GM12878 (cell line): ENCODE data around the gene HORMAD2. TPM values are rescaled to one million over a fixed set of nuclear protein-coding genes. Genes with fewer than 3 reads are reported as not detected.

ENCODE experiments used
- ATAC-seq: fragments of 200-7000 bp; cut with Tn5 transposase; 3 replicates; pipeline ENCODE4 v1.9.1; 2020; ENCODE audit warnings: mild to moderate bottlenecking, moderate library complexity
- BruUV-seq: library from RNA; stranded (reverse); fragments of 400-500 nt; replicated peaks from 2 replicates; lab custom pipeline; 2021; lab: Mats Ljungman, UMichigan
- CTCF ChIA-PET: fragments of 300-600 bp; sonication (Branson Sonifier 250); formaldehyde crosslinking; extraction: SDS; loops from one replicate; lab custom pipeline; 2021; ENCODE audit warnings: inconsistent platforms; lab: Yijun Ruan, JAX
- POLR2A ChIA-PET: fragments of 350-600 bp; formaldehyde crosslinking; extraction: SDS; loops from one replicate; lab custom pipeline; 2021; ENCODE audit warnings: inconsistent platforms; lab: Charles Lee
- RAD21 ChIA-PET: fragments of 300-600 bp; sonication (Branson Sonifier 250); formaldehyde crosslinking; loops from one replicate; lab custom pipeline; 2023; ENCODE audit warnings: antibody characterized with exemption; ENCODE audit not compliant: unreplicated experiment; lab: Charles Lee
- SMC1A ChIA-PET: fragments of 300-600 bp; sonication (Branson Sonifier 250); formaldehyde crosslinking; loops from one replicate; lab custom pipeline; 2023; ENCODE audit not compliant: unreplicated experiment, uncharacterized antibody; lab: Charles Lee
- DNase-seq: peaks from one replicate; pipeline ENCODE4 v3.0.0-alpha.2; 2011; ENCODE audit warnings: low read depth, low spot score
- FAIRE-seq: peaks from 3 replicates; lab custom pipeline; 2011; peaks lifted over from hg19 to GRCh38; lab: Jason Lieb, UNC
- H2AFZ ChIP-seq: 2 replicates; pipeline ENCODE4 v1.6.0; 2011; ENCODE audit warnings: low read depth, low read length, control low read depth; ENCODE audit not compliant: control insufficient read depth
- H3K27ac ChIP-seq: 2 replicates; pipeline ENCODE4 v1.5.1; 2011; ENCODE audit warnings: control low read depth; ENCODE audit not compliant: control insufficient read depth, insufficient read depth
- H3K27me3 ChIP-seq, 2 experiments: replicated peaks in 1 of 2; 2 replicates each; pipeline versions ENCODE4 v1.6.0 to v1.6.1; 2011; ENCODE audit warnings: low read length in 1 of 2; ENCODE audit not compliant: control insufficient read depth in 2 of 2, insufficient read depth in 2 of 2
- H3K36me3 ChIP-seq, 2 experiments: 2 replicates each; pipeline ENCODE4 v1.5.1; 2011; ENCODE audit warnings: low read length in 1 of 2; ENCODE audit not compliant: control insufficient read depth in 2 of 2, insufficient read depth in 2 of 2
- H3K4me1 ChIP-seq: 2 replicates; pipeline ENCODE4 v1.6.1; 2011; ENCODE audit warnings: mild to moderate bottlenecking, low read length, moderate library complexity, mixed read lengths; ENCODE audit not compliant: control insufficient read depth, insufficient read depth
- H3K4me2 ChIP-seq: 2 replicates; pipeline ENCODE4 v1.6.0; 2011; ENCODE audit warnings: control low read depth; ENCODE audit not compliant: control insufficient read depth, insufficient read depth
- H3K4me3 ChIP-seq: fragments of 200-600 bp; sonication (generic); 2 replicates; pipeline ENCODE4 v1.5.1; 2016
- H3K79me2 ChIP-seq: 2 replicates; pipeline ENCODE4 v1.6.0; 2011; ENCODE audit warnings: low read length; ENCODE audit not compliant: control insufficient read depth, insufficient read depth
- H3K9ac ChIP-seq: 2 replicates; pipeline ENCODE4 v1.8.0; 2011; ENCODE audit warnings: low read length, control low read depth, mixed read lengths; ENCODE audit not compliant: control insufficient read depth, insufficient read depth
- H3K9me3 ChIP-seq: replicated peaks from 3 replicates; pipeline ENCODE4 v1.5.1; 2011; ENCODE audit warnings: mild to moderate bottlenecking, low read length; ENCODE audit not compliant: control insufficient read depth, insufficient read depth
- H4K20me1 ChIP-seq: 2 replicates; pipeline ENCODE4 v1.6.0; 2011; ENCODE audit not compliant: control insufficient read depth, insufficient read depth
- FOXM1 ChIP-seq: IDR thresholded peaks from 2 replicates; pipeline ENCODE4 v1.6.1; 2012; ENCODE audit warnings: low read depth, mild to moderate bottlenecking, inconsistent platforms, low read length, moderate library complexity
- IKZF2 ChIP-seq, 2 experiments: fragments of 450-650 bp; IDR thresholded peaks; 2 replicates each; pipeline ENCODE4 v1.6.1; 2017; ENCODE audit warnings: mild to moderate bottlenecking in 2 of 2, moderate library complexity in 2 of 2
- MTA2 ChIP-seq: fragments of 450-650 bp; IDR thresholded peaks from 2 replicates; pipeline ENCODE4 v1.6.1; 2016; ENCODE audit warnings: low read depth, mild to moderate bottlenecking, moderate library complexity
- NKRF ChIP-seq: fragments of 450-650 bp; conservative IDR thresholded peaks from 2 replicates; pipeline ENCODE4 v1.6.1; 2017; ENCODE audit warnings: mild to moderate bottlenecking, moderate library complexity
- NR2F1 ChIP-seq: fragments of 450-650 bp; conservative IDR thresholded peaks from 2 replicates; pipeline ENCODE4 v1.6.1; 2017; ENCODE audit warnings: mild to moderate bottlenecking
- POLR2AphosphoS2 ChIP-seq: IDR thresholded peaks from 2 replicates; pipeline ENCODE4 v1.6.1; 2011; ENCODE audit warnings: low read depth, mild to moderate bottlenecking, low read length, improper control_type of control experiment, moderate library complexity
- SIX5 ChIP-seq: IDR thresholded peaks from 2 replicates; pipeline ENCODE4 v1.6.1; 2011; ENCODE audit warnings: mild to moderate bottlenecking, low read depth, low read length, moderate library complexity; ENCODE audit not compliant: severe bottlenecking
- SMAD1 ChIP-seq: fragments of 450-650 bp; IDR thresholded peaks from 2 replicates; pipeline ENCODE4 v1.6.1; 2018; ENCODE audit warnings: mild to moderate bottlenecking, low read depth; ENCODE audit not compliant: partially characterized antibody
- SPI1 ChIP-seq: IDR thresholded peaks from 2 replicates; pipeline ENCODE4 v1.6.1; 2011; ENCODE audit warnings: low read depth, mild to moderate bottlenecking, low read length, moderate library complexity, borderline replicate concordance; ENCODE audit not compliant: insufficient read depth
- SREBF1 ChIP-seq: IDR thresholded peaks from 2 replicates; pipeline ENCODE4 v1.6.1; 2012; ENCODE audit warnings: mild to moderate bottlenecking, low read length
- TCF7 ChIP-seq: IDR thresholded peaks from 2 replicates; pipeline ENCODE4 v1.6.1; 2014; ENCODE audit warnings: antibody characterized with exemption, borderline replicate concordance
- YY1 ChIP-seq: IDR thresholded peaks from 2 replicates; pipeline ENCODE4 v1.6.1; 2011; ENCODE audit warnings: low read depth, mild to moderate bottlenecking, low read length
- ZBTB40 ChIP-seq: fragments of 450-650 bp; IDR thresholded peaks from 2 replicates; pipeline ENCODE4 v1.6.1; 2016; ENCODE audit warnings: mild to moderate bottlenecking, moderate library complexity, borderline replicate concordance
- ZNF207 ChIP-seq: fragments of 450-650 bp; IDR thresholded peaks from 2 replicates; pipeline ENCODE4 v1.6.1; 2014; ENCODE audit warnings: antibody characterized with exemption, mild to moderate bottlenecking, borderline replicate concordance
- ZNF384 ChIP-seq: IDR thresholded peaks from 2 replicates; pipeline ENCODE4 v1.6.1; 2012; ENCODE audit warnings: low read depth, mild to moderate bottlenecking, low read length, improper control_type of control experiment, borderline replicate concordance
- WGBS: methylation state at CpG from one replicate; pipeline ENCODE4 v1.1.6; 2016; ENCODE audit warnings: low lambda C conversion rate; ENCODE audit not compliant: insufficient replicate concordance, insufficient coverage; ENCODE audit errors: missing lambda C conversion rate; 5-methylcytosine and 5-hydroxymethylcytosine counted together
- in situ Hi-C: fragments of 300-500 bp; cut with MboI; formaldehyde crosslinking; loops from 9 replicates; pipeline ENCODE4 v1.14.3; 2018; ENCODE audit warnings: mixed read lengths
- intact Hi-C: fragments of 100-400 bp; cut with micrococcal nuclease; formaldehyde crosslinking; loops from one replicate; pipeline ENCODE4 v1.14.2; 2022; ENCODE audit not compliant: unreplicated experiment
- polyA plus RNA-seq, 11 experiments: library from polyadenylated mRNA; depleted of rRNA in 4 of 11; unstranded in 6 of 11; stranded (reverse) in 5 of 11; fragments of >200 nt; fragmentation: Nextera tagmentation in 4 of 11; fragmentation: Illumina TruSeq in 1 of 11; extraction: Ambion mirVana in 4 of 11; extraction: Trizol in 1 of 11; gene quantifications; 1 replicate in 1 of 11; 2 replicates in 10 of 11; pipeline versions ENCODE4 v1.2.1 to v1.2.3, GENCODE V29; 2011 to 2016; ENCODE audit warnings: inconsistent platforms in 2 of 11, missing spikeins in 2 of 11, low read depth in 1 of 11
- total RNA-seq, 4 experiments: library from RNA; depleted of rRNA in 3 of 4; stranded (reverse); fragments of >200 nt in 3 of 4; fragmentation: Illumina TruSeq in 1 of 4; extraction: Trizol in 1 of 4; gene quantifications; 2 replicates each; pipeline versions ENCODE4 v1.2.1 to v1.2.3, GENCODE V29; 2013 to 2021
- TF ChIP-seq, protein P1 (sequence below): fragments of 450-650 bp; IDR thresholded peaks from 2 replicates; pipeline ENCODE4 v1.6.1; 2016; ENCODE audit warnings: mild to moderate bottlenecking
- TF ChIP-seq, protein P2 (sequence below), 3 experiments: IDR thresholded peaks in 2 of 3; conservative IDR thresholded peaks in 1 of 3; 2 replicates each; pipeline ENCODE4 v1.5.1; 2011; ENCODE audit warnings: low read depth in 3 of 3, low read length in 3 of 3, mild to moderate bottlenecking in 3 of 3, control low read depth in 2 of 3, moderate library complexity in 2 of 3, inconsistent platforms in 1 of 3, mixed read lengths in 1 of 3; ENCODE audit not compliant: control insufficient read depth in 2 of 3, insufficient read depth in 1 of 3; ENCODE audit errors: extremely low read depth in 1 of 3

HORMAD2 gene
- total and polyA plus RNA-seq, 10 of the 15 experiments (the other 5 are each of a cell fraction or from before 2014, with no cell fraction given), result 0.07 to 0.13 TPM; not detected in 8

DNA sequence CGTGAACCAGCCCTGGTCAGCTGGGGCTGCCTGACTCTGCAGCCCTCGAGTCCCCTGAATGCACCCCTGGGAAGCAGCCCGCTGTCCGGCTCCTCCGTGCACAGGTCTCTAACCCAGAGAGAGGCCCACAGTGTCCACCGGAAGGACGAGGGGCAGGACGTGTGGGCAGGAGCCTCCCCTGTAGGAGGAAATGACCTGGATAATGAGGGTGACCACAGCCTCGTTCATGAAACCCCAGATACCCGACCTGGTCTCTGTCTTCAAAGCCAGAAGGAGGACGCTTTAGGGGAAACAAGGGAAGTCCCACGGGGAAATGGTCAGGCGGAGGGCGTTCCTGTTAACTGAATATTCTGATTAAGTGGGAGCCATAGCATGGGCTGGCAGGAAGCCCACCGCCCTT lies 143.0 kb downstream of the HORMAD2 start:
- ATAC-seq (no peak), DNase-seq (no peak), FAIRE-seq (no peak)
- H3K4me2 ChIP-seq, result no peak overlapping the region
- no peaks in the 10 kb centered on the region for H4K20me1 ChIP-seq
- no peaks in the 10 kb centered on the region for H3K36me3 ChIP-seq
- H3K4me3 ChIP-seq, result no peak overlapping the region
- no peaks in the 10 kb centered on the region for H3K79me2 ChIP-seq
- intact Hi-C loops, result no loop called here
- BruUV-seq, result no TSS peak
- RAD21 ChIA-PET, result no interaction called here
- SMC1A ChIA-PET, result no interaction called here
- no peak overlapping the region for H2AFZ ChIP-seq
- no peak overlapping the region for H3K9ac ChIP-seq
- peaks cover 25% of the 10 kb centered on the region for H3K4me1 ChIP-seq
- WGBS, result 44% methylated on average over 15 of the region's 15 CpGs
- in situ Hi-C loops, result no loop called here
- CTCF ChIA-PET, result no interaction called here
- no peaks in the 10 kb centered on the region for H3K9me3 ChIP-seq
- H3K27ac ChIP-seq, result no peak overlapping the region
- POLR2A ChIA-PET, result no interaction called here
- no peaks in the 10 kb centered on the region for H3K27me3 ChIP-seq
- TF ChIP-seq ZNF384 (no peak), YY1 (no peak), ZBTB40 (no peak), NR2F1 (no peak), IKZF2 (IDR thresholded peaks at IDR 0.05) (no peak), ZNF207 (no peak), MTA2 (no peak), NKRF (no peak), TCF7 (no peak), SIX5 (no peak), FOXM1 (no peak), SREBF1 (no peak), SPI1 (no peak), SMAD1 (no peak), POLR2AphosphoS2 (no peak)
- TF ChIP-seq, protein P1, sequence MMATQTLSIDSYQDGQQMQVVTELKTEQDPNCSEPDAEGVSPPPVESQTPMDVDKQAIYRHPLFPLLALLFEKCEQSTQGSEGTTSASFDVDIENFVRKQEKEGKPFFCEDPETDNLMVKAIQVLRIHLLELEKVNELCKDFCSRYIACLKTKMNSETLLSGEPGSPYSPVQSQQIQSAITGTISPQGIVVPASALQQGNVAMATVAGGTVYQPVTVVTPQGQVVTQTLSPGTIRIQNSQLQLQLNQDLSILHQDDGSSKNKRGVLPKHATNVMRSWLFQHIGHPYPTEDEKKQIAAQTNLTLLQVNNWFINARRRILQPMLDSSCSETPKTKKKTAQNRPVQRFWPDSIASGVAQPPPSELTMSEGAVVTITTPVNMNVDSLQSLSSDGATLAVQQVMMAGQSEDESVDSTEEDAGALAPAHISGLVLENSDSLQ, result no peak
- TF ChIP-seq, protein P2, sequence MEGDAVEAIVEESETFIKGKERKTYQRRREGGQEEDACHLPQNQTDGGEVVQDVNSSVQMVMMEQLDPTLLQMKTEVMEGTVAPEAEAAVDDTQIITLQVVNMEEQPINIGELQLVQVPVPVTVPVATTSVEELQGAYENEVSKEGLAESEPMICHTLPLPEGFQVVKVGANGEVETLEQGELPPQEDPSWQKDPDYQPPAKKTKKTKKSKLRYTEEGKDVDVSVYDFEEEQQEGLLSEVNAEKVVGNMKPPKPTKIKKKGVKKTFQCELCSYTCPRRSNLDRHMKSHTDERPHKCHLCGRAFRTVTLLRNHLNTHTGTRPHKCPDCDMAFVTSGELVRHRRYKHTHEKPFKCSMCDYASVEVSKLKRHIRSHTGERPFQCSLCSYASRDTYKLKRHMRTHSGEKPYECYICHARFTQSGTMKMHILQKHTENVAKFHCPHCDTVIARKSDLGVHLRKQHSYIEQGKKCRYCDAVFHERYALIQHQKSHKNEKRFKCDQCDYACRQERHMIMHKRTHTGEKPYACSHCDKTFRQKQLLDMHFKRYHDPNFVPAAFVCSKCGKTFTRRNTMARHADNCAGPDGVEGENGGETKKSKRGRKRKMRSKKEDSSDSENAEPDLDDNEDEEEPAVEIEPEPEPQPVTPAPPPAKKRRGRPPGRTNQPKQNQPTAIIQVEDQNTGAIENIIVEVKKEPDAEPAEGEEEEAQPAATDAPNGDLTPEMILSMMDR (IDR thresholded peaks at IDR 0.05 in 2 of 3, conservative IDR thresholded peaks at IDR 0.05 in 1 of 3; ENCODE audit: control insufficient read depth in 2 of 3, extremely low read depth in 1 of 3, insufficient read depth in 1 of 3, low read depth in 3 of 3, low read length in 3 of 3), result no peak
